Loucy (cell line): ENCODE measurements around the gene NOC2L.
A peak's percentile ranks its signal among the peaks of the same experiment; 100 is the strongest.

Source experiments
- EZH2phosphoT487 ChIP-seq: fragments of 200-600 bp; IDR thresholded peaks from 2 replicates; pipeline ENCODE4 v1.6.1; 2018; ENCODE audit warnings: antibody characterized with exemption, mild to moderate bottlenecking, moderate library complexity, borderline replicate concordance
- TF ChIP-seq, protein P1 (sequence below): fragments of 200-600 bp; sonication (generic); conservative IDR thresholded peaks from 2 replicates; pipeline ENCODE4 v1.5.1; 2014; ENCODE audit warnings: mild to moderate bottlenecking, antibody characterized with exemption, low read length

GRCh38 chr1:938088-938683 is 20.9 kb downstream of the NOC2L start:
- TF ChIP-seq, protein P1, sequence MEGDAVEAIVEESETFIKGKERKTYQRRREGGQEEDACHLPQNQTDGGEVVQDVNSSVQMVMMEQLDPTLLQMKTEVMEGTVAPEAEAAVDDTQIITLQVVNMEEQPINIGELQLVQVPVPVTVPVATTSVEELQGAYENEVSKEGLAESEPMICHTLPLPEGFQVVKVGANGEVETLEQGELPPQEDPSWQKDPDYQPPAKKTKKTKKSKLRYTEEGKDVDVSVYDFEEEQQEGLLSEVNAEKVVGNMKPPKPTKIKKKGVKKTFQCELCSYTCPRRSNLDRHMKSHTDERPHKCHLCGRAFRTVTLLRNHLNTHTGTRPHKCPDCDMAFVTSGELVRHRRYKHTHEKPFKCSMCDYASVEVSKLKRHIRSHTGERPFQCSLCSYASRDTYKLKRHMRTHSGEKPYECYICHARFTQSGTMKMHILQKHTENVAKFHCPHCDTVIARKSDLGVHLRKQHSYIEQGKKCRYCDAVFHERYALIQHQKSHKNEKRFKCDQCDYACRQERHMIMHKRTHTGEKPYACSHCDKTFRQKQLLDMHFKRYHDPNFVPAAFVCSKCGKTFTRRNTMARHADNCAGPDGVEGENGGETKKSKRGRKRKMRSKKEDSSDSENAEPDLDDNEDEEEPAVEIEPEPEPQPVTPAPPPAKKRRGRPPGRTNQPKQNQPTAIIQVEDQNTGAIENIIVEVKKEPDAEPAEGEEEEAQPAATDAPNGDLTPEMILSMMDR, result peak; percentile 71
- no peak for TF ChIP-seq EZH2phosphoT487
